GM12873 (cell line): ENCODE results near the gene XRN1.

Experiments used
- CTCF ChIP-seq: IDR thresholded peaks from 2 replicates; pipeline ENCODE4 v1.5.1; 2012; ENCODE audit warnings: low read depth, mild to moderate bottlenecking, moderate library complexity, low read length, control low read depth; ENCODE audit not compliant: insufficient read depth; ENCODE audit errors: missing control alignments

XRN1 gene

GRCh38 chr3:142447852-142448823 lies at the start of gene XRN1:
TSS of gene XRN1 (minus strand) at chr3:142448037. CDS start at chr3:142447944, 93 bp downstream.
- no peak for TF ChIP-seq CTCF

- TF ChIP-seq CTCF: no peak
These were observed 47.3 kb upstream of the XRN1 start for GRCh38 chr3:142495103-142495502.

GRCh38 chr3:142492184-142492583 lies 44.3 kb upstream of the XRN1 start:
- no peak for TF ChIP-seq CTCF

GRCh38 chr3:142489572-142490323 lies 41.9 kb upstream of the XRN1 start:
- TF ChIP-seq CTCF: no peak

GRCh38 chr3:142484912-142485435 lies 37.1 kb upstream of the XRN1 start:
- TF ChIP-seq CTCF: no peak

- no peak for TF ChIP-seq CTCF
These were observed 33.4 kb upstream of the XRN1 start for GRCh38 chr3:142481196-142481595.

GRCh38 chr3:142470826-142471225 lies 23.0 kb upstream of the XRN1 start:
- no peak for TF ChIP-seq CTCF
